ENCODE results near the gene SYNE1.

DNA sequence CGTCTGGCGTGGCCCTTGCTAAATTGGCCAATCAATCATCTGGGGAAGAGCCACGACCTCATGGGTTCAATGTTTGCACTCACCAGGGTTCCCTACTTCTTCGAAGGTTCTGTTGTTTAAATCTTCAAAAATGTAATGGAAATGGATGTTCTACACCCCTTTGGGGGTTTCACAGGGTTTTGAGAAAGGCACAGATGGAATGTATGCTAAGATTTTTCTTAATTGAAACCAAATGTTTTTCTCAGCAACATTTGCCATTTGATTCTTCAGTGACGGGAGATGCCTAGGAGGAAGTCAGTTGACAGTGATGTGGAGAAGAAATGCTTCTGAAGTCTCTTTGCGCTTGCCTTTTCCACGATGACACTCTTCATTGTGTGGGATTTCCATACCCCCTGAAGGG lies 517.3 kb downstream of the SYNE1 start:
- TF ChIP-seq, protein P1, sequence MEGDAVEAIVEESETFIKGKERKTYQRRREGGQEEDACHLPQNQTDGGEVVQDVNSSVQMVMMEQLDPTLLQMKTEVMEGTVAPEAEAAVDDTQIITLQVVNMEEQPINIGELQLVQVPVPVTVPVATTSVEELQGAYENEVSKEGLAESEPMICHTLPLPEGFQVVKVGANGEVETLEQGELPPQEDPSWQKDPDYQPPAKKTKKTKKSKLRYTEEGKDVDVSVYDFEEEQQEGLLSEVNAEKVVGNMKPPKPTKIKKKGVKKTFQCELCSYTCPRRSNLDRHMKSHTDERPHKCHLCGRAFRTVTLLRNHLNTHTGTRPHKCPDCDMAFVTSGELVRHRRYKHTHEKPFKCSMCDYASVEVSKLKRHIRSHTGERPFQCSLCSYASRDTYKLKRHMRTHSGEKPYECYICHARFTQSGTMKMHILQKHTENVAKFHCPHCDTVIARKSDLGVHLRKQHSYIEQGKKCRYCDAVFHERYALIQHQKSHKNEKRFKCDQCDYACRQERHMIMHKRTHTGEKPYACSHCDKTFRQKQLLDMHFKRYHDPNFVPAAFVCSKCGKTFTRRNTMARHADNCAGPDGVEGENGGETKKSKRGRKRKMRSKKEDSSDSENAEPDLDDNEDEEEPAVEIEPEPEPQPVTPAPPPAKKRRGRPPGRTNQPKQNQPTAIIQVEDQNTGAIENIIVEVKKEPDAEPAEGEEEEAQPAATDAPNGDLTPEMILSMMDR (IDR thresholded peaks at IDR 0.05), result no peak
- TF ChIP-seq POLR2AphosphoS5 (IDR thresholded peaks at IDR 0.05) (no peak), EP300 (IDR thresholded peaks at IDR 0.05) (no peak)
